Heart left ventricle (tissue), 16 donors: ENCODE results near the gene CBY1. TPM values are rescaled to one million over a fixed set of nuclear protein-coding genes. Genes with fewer than 3 reads are reported as not detected.
A peak's percentile ranks its signal among the peaks of the same experiment; 100 is the strongest.

Experiments
- ATAC-seq, 4 donors: fragments of 200-7000 bp; cut with Tn5 transposase; one replicate each; pipeline ENCODE4 v1.9.1; 2020 to 2022; ENCODE audit warnings: moderate library complexity in 4 of 4, mild to moderate bottlenecking in 3 of 4, moderate number of reproducible peaks in 1 of 4
- DNase-seq, 5 donors: peaks; one replicate each; pipeline ENCODE4 v3.0.0-alpha.2; 2020
- H3K27ac ChIP-seq, 12 donors: fragments of 200-600 bp; sonication (generic) in 4 of 12; one replicate each; pipeline versions ENCODE4 v1.5.0 to v1.8.0; 2016 to 2022; ENCODE audit warnings: mild to moderate bottlenecking in 2 of 12
- H3K27me3 ChIP-seq, 9 donors: fragments of 200-600 bp; sonication (generic) in 2 of 9; one replicate each; pipeline versions ENCODE4 v1.5.1 to v1.8.0; 2016 to 2022; ENCODE audit warnings: mild to moderate bottlenecking in 3 of 9
- H3K36me3 ChIP-seq, 9 donors: fragments of 200-600 bp; sonication (generic) in 2 of 9; one replicate each; pipeline versions ENCODE4 v1.5.0 to v1.8.0; 2018 to 2022; ENCODE audit warnings: mild to moderate bottlenecking in 2 of 9
- H3K4me1 ChIP-seq, 12 donors: fragments of 200-600 bp; sonication (generic) in 4 of 12; one replicate each; pipeline versions ENCODE4 v1.5.0 to v1.8.0; 2016 to 2022; ENCODE audit warnings: mild to moderate bottlenecking in 3 of 12
- H3K4me3 ChIP-seq, 12 donors: fragments of 200-600 bp; sonication (generic) in 4 of 12; one replicate each; pipeline versions ENCODE4 v1.5.0 to v1.8.0; 2017 to 2022; ENCODE audit warnings: mild to moderate bottlenecking in 9 of 12, moderate library complexity in 4 of 12
- H3K9me3 ChIP-seq, 12 donors: fragments of 200-600 bp; sonication (generic) in 4 of 12; one replicate each; pipeline versions ENCODE4 v1.5.0 to v1.8.0; 2016 to 2022; ENCODE audit warnings: mild to moderate bottlenecking in 1 of 12
- POLR2A ChIP-seq, 2 donors: fragments of 450-650 bp; IDR thresholded peaks; one replicate each; pipeline ENCODE4 v1.6.1; 2017; ENCODE audit warnings: antibody characterized with exemption in 2 of 2, mild to moderate bottlenecking in 2 of 2, moderate library complexity in 2 of 2
- WGBS, 4 donors: extraction: QIAGEN DNeasy Blood & Tissue Kit in 2 of 4; methylation state at CpG; one replicate each; pipeline versions ENCODE4 v1.1.5 to v1.1.7; 2013 to 2018; 5-methylcytosine and 5-hydroxymethylcytosine counted together
- intact Hi-C, 10 donors: fragments of 100-400 bp; cut with DNase I; formaldehyde crosslinking; loops; one replicate each; pipeline versions ENCODE4 v1.11.1 to v1.14.2; 2022
- polyA plus RNA-seq, 2 donors: library from polyadenylated mRNA; stranded (reverse); fragments of 200-250 nt; gene quantifications; one replicate each; pipeline ENCODE4 v1.2.3, GENCODE V29; 2013
- total RNA-seq, 9 donors: library from RNA; depleted of rRNA in 2 of 9; stranded (reverse); fragments of >200 nt in 2 of 9; fragmentation: NEBNext Ultra II Directional in 3 of 9; extraction: Animal tissue kit (Norgen Biotek cat#: 25700) in 3 of 9; gene quantifications; one replicate each; pipeline versions ENCODE4 v1.1.0 to v1.2.4, GENCODE V29; 2016 to 2023
- TF ChIP-seq, protein P1 (sequence below), 12 donors: fragments of 200-600 bp; sonication (generic) in 4 of 12; IDR thresholded peaks; one replicate each; pipeline versions ENCODE4 v1.5.0 to v1.8.0; 2018 to 2022; ENCODE audit warnings: antibody characterized with exemption in 12 of 12, mild to moderate bottlenecking in 5 of 12
- donor health status: ischemic (EF 13 %, LVEDD 7.1; RV severe dilation, severe dysfunction).
- donor health status: healthy with polysubstance abuse.
- donor health status: DM: no; HTN: yes; CAD: no.
- donor health status: DM: no; HTN: no; CAD: no.
- donor health status: ischemic (EF 25% LVEDD 6.9; RV normal size, moderate dysfunction).
- donor health status: ischemic (EF 25% LVEDD 5.7; RV mildly dilated, moderate dysfunction).
- donor health status: healthy.
- donor health status: DM: yes; HTN: yes; CAD: no.
- donor health status: ischemic (EF 35%, LVEDD 5.7; RV mildly dilated, moderate dysfunction).
- donor health status: nonischemic (EF 11% LVEDD 7.7; RV severe dilation, severe dysfunction).
- donor health status: DM: yes; HTN: yes; CAD: no.
- donor health status: PGD.
- donor health status: ischemic (EF 29% LVEDD 5.4; RV normal size, mild dysfunction).
- donor health status: nonischemic (EF 23%, LVEDD 6.1; RV moderate dilation, normal function).

Gene CBY1
- total and polyA plus RNA-seq, 11 donors = 24.1 to 71.7 (median 37.9) TPM

- H3K27me3 ChIP-seq = no peaks in the 10 kb centered on the region
- ATAC-seq (no peak), DNase-seq (no peak)
- intact Hi-C loops = loop anchor here in 2 of 10 donors (10.0 kb wide), 2 partner anchors 611 to 621 kb away; partner anchors contain the start of gene PICK1 (in 1 of the 2)
- H3K36me3 ChIP-seq = peaks cover 0 to 37% (median 28%) of the 10 kb centered on the region in 9 donors
- H3K9me3 ChIP-seq = no peaks in the 10 kb centered on the region
- TF ChIP-seq, protein P1, sequence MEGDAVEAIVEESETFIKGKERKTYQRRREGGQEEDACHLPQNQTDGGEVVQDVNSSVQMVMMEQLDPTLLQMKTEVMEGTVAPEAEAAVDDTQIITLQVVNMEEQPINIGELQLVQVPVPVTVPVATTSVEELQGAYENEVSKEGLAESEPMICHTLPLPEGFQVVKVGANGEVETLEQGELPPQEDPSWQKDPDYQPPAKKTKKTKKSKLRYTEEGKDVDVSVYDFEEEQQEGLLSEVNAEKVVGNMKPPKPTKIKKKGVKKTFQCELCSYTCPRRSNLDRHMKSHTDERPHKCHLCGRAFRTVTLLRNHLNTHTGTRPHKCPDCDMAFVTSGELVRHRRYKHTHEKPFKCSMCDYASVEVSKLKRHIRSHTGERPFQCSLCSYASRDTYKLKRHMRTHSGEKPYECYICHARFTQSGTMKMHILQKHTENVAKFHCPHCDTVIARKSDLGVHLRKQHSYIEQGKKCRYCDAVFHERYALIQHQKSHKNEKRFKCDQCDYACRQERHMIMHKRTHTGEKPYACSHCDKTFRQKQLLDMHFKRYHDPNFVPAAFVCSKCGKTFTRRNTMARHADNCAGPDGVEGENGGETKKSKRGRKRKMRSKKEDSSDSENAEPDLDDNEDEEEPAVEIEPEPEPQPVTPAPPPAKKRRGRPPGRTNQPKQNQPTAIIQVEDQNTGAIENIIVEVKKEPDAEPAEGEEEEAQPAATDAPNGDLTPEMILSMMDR (IDR thresholded peaks at IDR 0.05) = no peak
- TF ChIP-seq POLR2A (IDR thresholded peaks at IDR 0.05) = no peak
- no peaks in the 10 kb centered on the region for H3K4me1 ChIP-seq
- H3K4me3 ChIP-seq = no peak overlapping the region
- WGBS, 4 donors = 90 to 96% (median 93%) methylated on average over 3 of the region's 3 CpGs
- no peak overlapping the region for H3K27ac ChIP-seq
Measured at GRCh38 chr22:38675833-38676232, 19.4 kb downstream of the CBY1 start.

GRCh38 chr22:38681582-38682335, 25.3 kb downstream of the CBY1 start, which contains the start of gene TOMM22:
Gene TOMM22, plus strand, starts transcription at chr22:38681957. Its CDS starts 22 bp downstream, at chr22:38681979.
- DNase-seq (peak; percentile 88 to 94 (median 92)), ATAC-seq (peak; percentile 96 to 99 (median 99))
- Histone ChIP-seq H3K27me3 (no peaks in the 10 kb centered on the region), H3K9me3 (no peaks in the 10 kb centered on the region), H3K4me1 (peaks cover 0 to 17% (median 8%) of the 10 kb centered on the region in 12 donors), H3K4me3 (peak within 1 kb of the TSS; percentile 72 to 100 (median 92)), H3K27ac (peak within 1 kb of the TSS in 11 of 12 donors; percentile 53 to 88 (median 79)), H3K36me3 (peaks cover 2 to 37% (median 36%) of the 10 kb centered on the region in 9 donors)
- intact Hi-C loops = loop anchor here in 4 of 10 donors (2.0 to 10.0 kb wide), 5 partner anchors 15 to 629 kb away; partner anchors contain the start of genes DDX17 (in 3 of the 4) and JOSD1 (in 1 of the 4)
- TF ChIP-seq, protein P1 (IDR thresholded peaks at IDR 0.05) = peak; percentile 24 to 91 (median 64)
- TF ChIP-seq POLR2A (IDR thresholded peaks at IDR 0.05) = peak in 1 of 2 donors; percentile 47
- 1% methylated on average over 25 to 60 of the region's 60 CpGs for WGBS, 4 donors

GRCh38 chr22:38684895-38685294, 28.5 kb downstream of the CBY1 start:
- 89 to 95% (median 92%) methylated on average over 9 of the region's 9 CpGs for WGBS, 4 donors
- peaks cover 9 to 68% (median 64%) of the 10 kb centered on the region in 9 donors for H3K36me3 ChIP-seq
- peaks cover 0 to 17% (median 8%) of the 10 kb centered on the region in 12 donors for H3K4me1 ChIP-seq
- H3K9me3 ChIP-seq = no peaks in the 10 kb centered on the region
- TF ChIP-seq, protein P1 (IDR thresholded peaks at IDR 0.05) = no peak
- no peak for TF ChIP-seq POLR2A (IDR thresholded peaks at IDR 0.05)
- intact Hi-C loops = loop anchor here in 3 of 10 donors (5.0 to 10.0 kb wide), 3 partner anchors 178 to 633 kb away; partner anchors contain the start of gene DDX17 (in 3 of the 3)
- no peaks in the 10 kb centered on the region for H3K27me3 ChIP-seq
- no peak overlapping the region for H3K27ac ChIP-seq
- ATAC-seq (no peak), DNase-seq (no peak)
- H3K4me3 ChIP-seq = no peak overlapping the region

GRCh38 chr22:38685761-38686160, 29.3 kb downstream of the CBY1 start:
- Histone ChIP-seq H3K36me3 (peaks cover 9 to 76% (median 69%) of the 10 kb centered on the region in 9 donors), H3K4me3 (no peak overlapping the region), H3K4me1 (peaks cover 0 to 17% (median 8%) of the 10 kb centered on the region in 12 donors), H3K27ac (no peak overlapping the region), H3K27me3 (no peaks in the 10 kb centered on the region), H3K9me3 (no peaks in the 10 kb centered on the region)
- WGBS, 4 donors = 85 to 100% (median 89%) methylated on average over 1 of the region's 1 CpG
- ATAC-seq = no peak
- no peak for TF ChIP-seq POLR2A (IDR thresholded peaks at IDR 0.05)
- TF ChIP-seq, protein P1 (IDR thresholded peaks at IDR 0.05) = no peak
- intact Hi-C loops = loop anchor here in 2 of 10 donors (10.0 kb wide), 1 partner anchor 181 kb away; the partner anchor contains the start of gene DDX17 (in 2 of the 2)
- DNase-seq = no peak
